ENCODE measurements around the gene TCF4.

The TCF4 gene

GRCh38 chr18:55380589-55380988 is 207.4 kb downstream of the TCF4 start:
- DNase-seq = no peak

DNA sequence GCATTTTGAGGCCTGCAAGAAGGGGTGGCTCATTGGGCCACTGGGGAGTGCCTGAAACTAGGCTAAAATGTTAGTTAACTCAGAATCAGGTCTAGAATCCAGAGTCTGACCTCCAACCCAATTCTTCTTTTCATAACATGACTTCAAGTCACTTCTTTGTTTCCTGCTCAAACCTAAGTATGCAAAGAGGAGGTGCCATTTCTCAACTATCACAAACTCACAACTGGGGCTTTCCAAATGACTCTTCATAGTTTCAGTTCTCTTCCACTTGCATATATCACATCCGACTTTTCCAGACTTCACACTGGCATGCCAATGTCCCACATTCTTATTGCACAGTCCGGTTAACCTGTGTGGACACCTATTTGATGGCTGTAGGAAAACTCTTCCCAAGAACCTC is 211.6 kb downstream of the TCF4 start:
- no peak for DNase-seq

GRCh38 chr18:55375930-55376329 is 212.1 kb downstream of the TCF4 start:
- DNase-seq = no peak

- no peak for DNase-seq
These were observed 213.3 kb downstream of the TCF4 start for GRCh38 chr18:55374741-55375140.

DNA sequence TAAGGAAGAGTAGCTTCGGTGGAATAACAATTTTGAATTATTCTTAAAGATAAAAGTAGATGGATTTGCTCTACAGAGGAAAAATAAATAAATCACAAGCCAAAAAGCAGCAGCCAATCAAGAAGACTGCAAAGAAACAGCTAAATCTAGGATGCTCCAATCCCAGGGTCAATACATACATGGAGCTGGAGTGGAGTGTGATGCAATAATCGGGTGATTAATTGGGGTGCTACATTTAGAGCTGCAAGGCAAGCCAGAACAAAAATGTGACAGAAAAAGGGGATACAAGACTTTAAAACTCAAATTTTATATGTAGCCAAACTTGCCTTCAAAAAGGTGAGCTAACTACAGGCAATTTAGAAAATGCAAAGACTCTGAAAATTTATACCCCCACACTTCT is 215.8 kb downstream of the TCF4 start:
- no peak for DNase-seq

- no peak for DNase-seq
These were observed 217.1 kb downstream of the TCF4 start for GRCh38 chr18:55370936-55371335.

DNA sequence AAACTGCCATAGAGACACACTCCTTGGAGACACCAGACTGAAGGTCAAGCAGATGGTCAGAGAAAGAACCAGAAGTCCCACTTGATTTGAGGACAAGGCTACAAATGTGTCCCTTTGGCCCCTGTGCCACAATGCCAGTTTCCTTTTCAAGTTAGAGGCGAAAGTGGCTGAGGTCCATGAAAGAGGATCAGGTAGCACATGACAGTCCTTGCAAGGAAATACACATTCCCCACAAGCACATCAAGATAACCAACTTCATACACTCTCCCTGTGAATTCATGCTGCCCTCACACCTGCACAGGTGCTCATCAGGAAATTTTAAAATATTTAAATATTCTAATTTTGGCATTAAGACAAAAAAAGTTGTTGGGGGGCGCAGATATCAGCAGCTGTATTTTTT is 218.6 kb downstream of the TCF4 start:
- DNase-seq = no peak

DNA sequence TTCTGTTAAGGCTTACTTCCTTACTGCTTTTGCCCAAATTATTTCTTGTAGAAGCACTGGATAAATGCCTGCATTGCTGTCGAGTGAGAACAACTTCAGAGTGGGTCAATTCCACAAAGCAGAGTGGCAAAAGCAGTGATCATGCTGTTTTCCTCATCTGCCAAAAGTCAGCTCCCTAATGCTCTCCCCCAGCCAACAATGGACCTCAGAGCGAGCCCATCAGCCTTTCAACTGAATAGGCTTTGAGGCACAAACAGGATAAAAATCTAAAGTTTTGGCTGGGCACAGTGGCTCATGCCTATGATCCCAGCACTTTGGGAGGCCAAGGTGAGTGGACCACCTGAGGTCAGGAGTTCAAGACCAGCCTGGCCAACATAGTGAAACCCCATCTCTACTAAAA is 222.7 kb downstream of the TCF4 start:
- no peak for DNase-seq

- no peak for DNase-seq
These were observed 225.7 kb downstream of the TCF4 start for GRCh38 chr18:55362303-55362702.

- DNase-seq = no peak
These were observed 226.3 kb downstream of the TCF4 start for GRCh38 chr18:55361492-55362250.

DNA sequence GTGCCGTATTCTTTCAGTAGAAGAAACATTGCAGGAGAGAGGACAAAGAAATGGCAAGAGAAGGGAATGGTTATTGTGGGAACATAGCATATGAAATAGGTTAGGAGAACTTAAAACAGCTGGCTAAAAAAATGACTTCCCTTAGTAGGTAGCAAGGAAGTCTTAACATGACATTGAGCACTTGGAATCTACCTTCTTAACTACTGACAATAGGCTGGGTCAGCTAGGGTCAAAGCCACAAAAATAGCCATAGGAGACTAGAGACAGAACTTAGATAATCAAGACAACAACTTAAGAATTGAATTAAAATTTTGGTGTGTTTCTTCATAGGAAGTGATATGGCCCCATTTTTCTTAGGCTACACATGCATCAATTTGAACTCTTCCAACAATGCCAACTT is 227.9 kb downstream of the TCF4 start:
- no peak for DNase-seq

GRCh38 chr18:55356815-55357214 is 231.2 kb downstream of the TCF4 start:
- DNase-seq = no peak

DNA sequence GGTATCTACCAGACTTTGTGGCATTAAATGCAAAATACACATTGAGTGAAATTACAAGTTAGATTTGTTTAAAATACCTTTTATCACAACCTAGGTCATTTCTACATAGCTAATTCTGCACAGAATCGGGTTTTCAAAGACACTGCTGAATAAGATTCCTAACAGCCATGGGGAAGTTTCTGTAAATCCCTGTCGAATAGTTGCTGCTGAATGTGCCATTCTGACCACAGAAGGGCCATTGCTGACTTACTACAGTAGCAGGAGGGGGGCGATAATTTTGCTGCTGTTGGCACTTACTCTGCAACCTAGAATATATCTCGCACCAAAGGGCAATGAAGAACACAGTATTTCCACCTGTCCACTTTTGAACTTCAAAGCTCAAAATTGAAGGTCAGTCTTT is 232.8 kb downstream of the TCF4 start:
- no peak for DNase-seq

GRCh38 chr18:55354795-55355194 is 233.2 kb downstream of the TCF4 start:
- no peak for DNase-seq

DNA sequence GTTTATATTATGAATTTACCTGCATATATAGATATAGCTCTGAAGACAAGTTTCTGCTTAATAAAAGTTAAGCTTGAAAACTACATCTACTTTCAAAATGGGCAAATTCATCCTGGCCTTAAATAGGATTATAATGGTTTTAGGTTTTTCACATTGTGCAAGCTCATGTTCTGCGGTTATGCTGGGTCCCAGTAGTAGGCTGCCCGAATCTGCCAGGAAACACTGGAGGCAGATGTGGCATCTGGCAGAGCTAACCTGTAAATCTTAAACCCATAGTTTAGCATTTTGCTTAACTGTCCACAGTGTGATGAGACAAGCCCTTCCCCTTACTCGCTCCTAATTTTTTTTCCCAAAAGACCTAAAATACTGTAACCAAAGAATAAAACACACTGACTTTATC is 234.2 kb downstream of the TCF4 start:
- no peak for DNase-seq

GRCh38 chr18:55353391-55353790 is 234.6 kb downstream of the TCF4 start:
- no peak for DNase-seq

DNA sequence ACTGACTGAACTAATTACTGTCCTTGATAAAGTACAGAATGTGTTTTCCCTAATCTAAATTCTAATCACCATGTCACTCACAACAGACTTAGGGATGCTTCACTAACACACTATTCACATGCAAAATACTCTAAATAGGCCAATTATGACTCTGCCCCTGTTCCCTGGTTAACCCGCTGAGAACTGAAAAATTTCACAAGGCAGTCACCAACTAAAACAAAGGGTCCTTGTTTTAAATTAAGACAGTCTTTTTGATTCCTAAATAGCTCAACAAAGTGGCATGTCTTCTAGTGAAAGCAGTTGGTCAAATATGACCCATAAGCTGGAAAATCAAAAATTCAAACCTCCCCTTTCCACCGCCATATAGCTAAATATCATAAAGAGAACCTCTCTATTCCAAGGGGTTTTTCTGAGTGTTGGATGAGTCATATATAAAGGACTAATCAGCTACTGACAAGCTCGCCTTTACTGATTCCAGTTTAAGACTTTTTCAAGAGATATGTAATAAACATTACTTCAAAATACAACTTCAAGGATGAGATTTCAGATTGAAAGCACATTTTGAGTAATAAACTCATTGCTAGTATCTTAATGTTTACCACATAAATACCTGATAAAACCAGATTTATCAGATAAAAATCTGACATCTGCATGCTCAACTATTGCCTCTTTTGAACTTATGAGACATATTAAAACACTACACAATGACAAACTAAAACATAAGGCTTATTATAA is 235.8 kb downstream of the TCF4 start:
- no peak for DNase-seq

- DNase-seq = no peak
These were observed 236.7 kb downstream of the TCF4 start for GRCh38 chr18:55351241-55351691.

- no peak for DNase-seq
These were observed 238.3 kb downstream of the TCF4 start for GRCh38 chr18:55349685-55350084.

DNA sequence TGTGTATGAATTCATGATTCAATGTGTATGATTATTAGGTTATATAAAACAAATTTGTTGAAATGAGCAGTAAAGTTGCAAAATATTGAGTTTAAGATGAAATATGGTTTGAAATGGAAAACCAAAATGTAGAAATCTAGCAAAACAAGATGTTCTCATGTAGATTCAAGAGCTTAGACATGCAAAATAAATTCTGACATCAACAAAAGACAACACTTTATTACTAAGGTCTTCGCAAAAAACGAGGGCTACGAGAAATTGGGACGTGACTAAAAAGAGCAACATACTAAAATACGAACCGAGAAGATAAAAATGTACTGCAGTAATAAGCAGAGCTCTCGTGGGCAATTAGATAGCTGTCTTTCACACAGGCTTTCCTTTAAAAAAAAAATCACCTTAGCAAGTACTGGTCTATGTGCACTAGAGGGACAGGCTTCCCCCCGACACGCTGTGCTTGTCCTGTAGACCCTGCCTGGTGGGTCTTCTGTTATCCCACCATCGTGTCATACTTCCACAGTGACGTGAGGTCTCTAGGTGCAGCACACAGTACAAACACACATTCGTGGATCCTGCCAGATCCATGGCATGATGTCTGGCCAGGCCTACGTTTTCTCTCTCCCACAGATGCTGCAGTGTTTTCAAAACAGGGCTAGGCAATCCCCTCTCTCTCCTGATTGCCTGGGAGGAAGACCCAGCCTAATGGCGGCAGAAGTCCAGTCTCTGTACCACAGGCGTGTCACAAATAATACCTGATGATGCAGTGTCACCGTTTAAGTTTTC is 240.8 kb downstream of the TCF4 start:
- DNase-seq = no peak

- DNase-seq = no peak
These were observed 241.6 kb downstream of the TCF4 start for GRCh38 chr18:55346387-55346786.

DNA sequence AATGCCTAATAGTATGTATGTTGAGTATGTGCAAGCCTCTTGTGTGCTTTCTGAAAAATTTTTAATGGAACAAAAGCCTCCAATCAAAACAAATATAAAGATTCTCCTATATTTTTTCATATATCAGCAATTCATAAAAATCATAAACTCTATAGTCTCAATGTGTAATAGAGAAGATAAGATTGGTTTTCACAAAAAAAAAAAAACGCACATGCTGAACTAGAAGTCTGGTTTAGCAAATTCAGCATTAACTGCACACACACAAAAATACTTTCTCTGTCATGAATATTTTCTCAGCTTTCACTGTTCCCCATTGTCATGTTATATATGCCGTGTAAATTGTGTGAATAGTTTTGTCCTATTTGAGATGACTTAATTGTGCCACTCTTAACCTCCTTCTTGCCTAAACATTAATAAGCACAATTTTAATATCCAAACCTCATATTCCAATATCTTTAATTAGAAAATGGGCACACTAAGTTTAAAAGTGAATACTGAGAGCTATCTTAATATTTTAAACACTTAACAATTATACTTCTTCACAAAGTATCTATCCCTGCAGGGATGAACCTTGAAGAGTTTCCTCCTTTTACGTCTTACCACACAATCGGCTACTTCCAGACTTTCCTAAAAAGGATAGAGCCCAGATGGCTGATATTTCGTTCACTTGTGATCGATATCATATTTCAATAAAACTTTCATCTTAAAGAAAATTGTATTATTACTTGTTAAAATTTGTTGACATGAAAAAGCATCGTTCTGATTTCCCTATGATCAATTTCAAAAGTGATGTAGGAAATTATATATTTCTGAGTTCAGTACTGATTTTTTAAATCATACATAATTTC is 242.7 kb downstream of the TCF4 start:
- DNase-seq = no peak
